Measurements from ENCODE around the gene ODF2L.

- TF ChIP-seq CTCF (IDR thresholded peaks at IDR 0.05) = no peak
- TF ChIP-seq POLR2A (IDR thresholded peaks at IDR 0.05) = no peak
Observed at GRCh38 chr1:86423873-86424272, 27.8 kb upstream of the ODF2L start, which contains the start of gene CLCA2.

All from adrenal gland (tissue), 5 donors.